COR-L47 (cell line): ENCODE results near the gene RNF7.
"Not testable (repeated sequence)": the region's sequence is repeated elsewhere in the genome, so short reads cannot be mapped to it uniquely, and the experiment has no call there.

Experiments
- DNase-seq: peaks from one replicate; lab custom pipeline; 2025; lab: John Stamatoyannopoulos, UW

RNF7 gene

GRCh38 chr3:141735770-141736465 is 2.2 kb upstream of the RNF7 start:
- no peak for DNase-seq

DNA sequence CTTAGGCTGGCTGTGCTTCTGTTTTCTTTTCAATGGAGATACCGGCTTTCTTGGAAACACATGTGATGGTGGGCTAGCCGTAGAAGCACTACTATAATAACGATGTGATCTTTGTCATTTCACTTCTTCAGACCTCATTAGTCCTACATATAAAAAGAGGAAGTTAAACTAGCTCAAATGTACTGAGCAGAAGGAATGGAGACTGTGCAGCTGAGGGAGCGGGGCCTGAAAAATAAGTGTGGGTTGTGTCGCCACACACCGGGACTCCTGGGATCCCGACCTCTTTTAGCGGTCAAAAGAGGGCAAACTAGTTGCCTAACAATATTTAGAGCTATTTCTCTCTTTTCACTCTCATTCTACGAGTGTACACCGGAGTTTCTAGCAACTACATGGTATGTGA is 1.0 kb upstream of the RNF7 start:
- no peak for DNase-seq

GRCh38 chr3:141737678-141738021 is 448 bp upstream of the RNF7 start:
- no peak for DNase-seq

DNA sequence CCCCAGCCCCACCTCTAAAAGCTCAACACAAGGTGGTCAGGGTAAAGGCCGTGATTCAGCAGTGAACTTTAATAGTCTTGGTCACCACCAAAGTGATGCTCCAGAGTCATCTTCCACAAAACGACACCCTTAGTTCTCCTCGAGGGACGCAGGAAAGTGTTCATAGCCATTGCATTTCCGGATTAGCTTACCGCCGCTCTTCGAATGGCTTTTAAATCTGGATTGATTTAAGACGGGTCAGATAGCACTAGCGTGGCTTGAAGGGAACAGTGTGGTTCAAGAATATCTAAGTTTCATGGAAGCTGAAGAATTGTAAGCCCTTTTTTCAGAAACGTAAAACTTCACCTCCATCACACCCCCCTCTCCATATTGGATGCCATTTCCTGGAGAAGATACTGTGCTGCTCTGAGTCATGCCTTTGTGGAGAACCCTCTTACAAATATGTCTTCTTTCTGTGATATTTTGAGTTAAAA is 829 bp downstream of the RNF7 start:
- no peak for DNase-seq

GRCh38 chr3:141739731-141740130 is 1.6 kb downstream of the RNF7 start:
- DNase-seq: no peak

DNA sequence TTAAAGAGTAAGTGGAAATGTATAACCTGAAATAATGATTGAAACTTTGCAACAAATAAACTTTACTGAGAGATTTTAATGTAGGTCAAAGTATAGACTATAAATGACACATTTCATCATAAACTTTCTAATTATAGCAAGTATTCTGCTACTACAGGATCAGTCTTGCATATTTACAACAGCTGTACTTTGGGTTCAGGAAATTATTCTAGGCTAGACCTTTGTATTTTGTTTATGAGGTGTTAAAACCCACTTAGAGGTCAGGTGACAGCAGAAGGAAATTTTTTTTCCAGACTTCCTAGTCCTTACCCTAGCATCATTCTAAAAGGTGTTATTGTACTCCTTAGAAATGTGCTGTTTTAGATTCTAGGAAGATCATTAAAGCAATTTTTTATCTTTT is 2.3 kb downstream of the RNF7 start:
- no peak for DNase-seq

- no peak for DNase-seq
These were observed 5.2 kb downstream of the RNF7 start for GRCh38 chr3:141743305-141743704.

DNA sequence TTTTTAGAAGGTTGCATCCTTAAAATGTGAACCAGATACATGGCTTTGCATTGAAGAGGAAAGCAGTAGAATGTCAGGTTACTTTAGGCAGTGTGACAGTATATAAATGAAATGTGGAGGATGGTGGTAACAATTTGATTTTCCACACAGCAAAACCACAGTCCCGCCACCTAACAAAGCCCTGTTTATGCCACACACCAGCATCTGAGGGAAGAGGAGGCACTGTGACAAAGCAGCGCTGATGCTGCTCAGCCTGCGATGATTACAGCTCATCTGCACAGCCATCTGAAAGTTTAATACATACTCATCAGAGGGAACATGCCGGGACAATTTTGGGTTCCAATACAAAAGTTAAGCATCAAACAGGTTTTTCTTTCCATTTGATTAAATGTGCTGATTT is 8.9 kb downstream of the RNF7 start:
- DNase-seq: no peak

- DNase-seq: no peak
These were observed 15.3 kb downstream of the RNF7 start for GRCh38 chr3:141753399-141753798.

- DNase-seq: no peak
These were observed 15.9 kb downstream of the RNF7 start for GRCh38 chr3:141754032-141754431.

GRCh38 chr3:141762552-141762951 is 24.5 kb downstream of the RNF7 start:
- not testable (repeated sequence) for DNase-seq

- no peak for DNase-seq
These were observed 25.1 kb downstream of the RNF7 start, which contains the start of gene GRK7 for GRCh38 chr3:141763088-141763750. GRK7 (plus strand) TSS chr3:141763408; CDS start chr3:141778285, 14,877 bp downstream.

- no peak for DNase-seq
These were observed 25.9 kb downstream of the RNF7 start for GRCh38 chr3:141764045-141764444.

- DNase-seq: no peak
These were observed 26.4 kb downstream of the RNF7 start for GRCh38 chr3:141764465-141764864.

GRCh38 chr3:141764986-141765385 is 26.9 kb downstream of the RNF7 start:
- DNase-seq: no peak

GRCh38 chr3:141767066-141767465 is 29.0 kb downstream of the RNF7 start:
- no peak for DNase-seq

GRCh38 chr3:141769221-141769894 is 31.3 kb downstream of the RNF7 start:
- no peak for DNase-seq

- DNase-seq: no peak
These were observed 35.6 kb downstream of the RNF7 start for GRCh38 chr3:141773676-141774075.

DNA sequence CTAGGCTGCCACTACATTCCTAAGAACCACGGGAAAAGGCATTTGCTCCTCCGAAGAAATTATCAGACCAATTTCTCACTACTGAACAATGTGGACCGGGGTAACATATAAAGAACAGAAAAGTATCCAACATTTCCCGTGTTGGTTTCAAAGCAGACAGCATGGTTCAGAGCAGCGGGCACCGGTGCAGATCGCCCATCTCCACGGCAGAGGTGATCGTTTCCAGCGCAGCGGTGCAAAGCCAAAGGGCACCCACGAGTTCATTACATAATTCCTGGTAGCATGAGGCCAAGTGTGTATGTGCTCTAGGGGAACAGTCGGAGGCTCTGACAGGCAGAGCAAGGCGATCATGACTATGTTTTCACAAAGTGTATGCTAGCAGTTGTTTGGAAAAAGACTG is 38.3 kb downstream of the RNF7 start:
- DNase-seq: no peak

- DNase-seq: no peak
These were observed 38.8 kb downstream of the RNF7 start for GRCh38 chr3:141776885-141777284.

- DNase-seq: no peak
These were observed 40.1 kb downstream of the RNF7 start for GRCh38 chr3:141777957-141778813.

- DNase-seq: no peak
These were observed 41.6 kb downstream of the RNF7 start for GRCh38 chr3:141779667-141780066.
